GM18868 (cell line): ENCODE results near the gene SLC26A4.
"Not testable (repeated sequence)": the region's sequence is repeated elsewhere in the genome, so short reads cannot be mapped to it uniquely, and the experiment has no call there.

Experiments
- ATAC-seq: cut with Tn5 transposase; IDR thresholded peaks from one replicate; pipeline ENCODE4 v1.9.1; 2021; ENCODE audit warnings: mild to moderate bottlenecking, moderate library complexity; ENCODE audit not compliant: unreplicated experiment

Gene SLC26A4

DNA sequence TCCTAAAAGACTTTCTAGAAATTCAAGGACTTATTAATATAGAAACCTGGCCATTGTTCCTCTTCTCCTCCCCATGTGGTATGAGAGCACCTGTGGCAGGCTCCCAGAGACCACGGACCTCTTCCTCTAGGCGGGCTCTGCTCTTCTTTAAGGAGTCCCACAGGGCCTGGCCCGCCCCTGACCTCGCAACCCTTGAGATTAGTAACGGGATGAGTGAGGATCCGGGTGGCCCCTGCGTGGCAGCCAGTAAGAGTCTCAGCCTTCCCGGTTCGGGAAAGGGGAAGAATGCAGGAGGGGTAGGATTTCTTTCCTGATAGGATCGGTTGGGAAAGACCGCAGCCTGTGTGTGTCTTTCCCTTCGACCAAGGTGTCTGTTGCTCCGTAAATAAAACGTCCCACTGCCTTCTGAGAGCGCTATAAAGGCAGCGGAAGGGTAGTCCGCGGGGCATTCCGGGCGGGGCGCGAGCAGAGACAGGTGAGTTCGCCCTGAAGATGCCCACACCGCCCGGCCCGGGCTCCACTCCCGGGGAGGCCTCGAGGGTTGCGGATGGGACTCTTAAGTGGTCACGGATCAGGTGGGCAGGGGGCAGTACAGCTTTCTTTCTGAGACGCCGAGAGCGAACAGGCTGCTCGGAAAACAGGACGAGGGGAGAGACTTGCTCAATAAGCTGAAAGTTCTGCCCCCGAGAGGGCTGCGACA is at the start of gene SLC26A4:
SLC26A4 (plus strand) TSS at position 448 of the 700 bp plus-strand sequence. CDS start 814 bp downstream, outside the sequence.
- ATAC-seq = no peak

DNA sequence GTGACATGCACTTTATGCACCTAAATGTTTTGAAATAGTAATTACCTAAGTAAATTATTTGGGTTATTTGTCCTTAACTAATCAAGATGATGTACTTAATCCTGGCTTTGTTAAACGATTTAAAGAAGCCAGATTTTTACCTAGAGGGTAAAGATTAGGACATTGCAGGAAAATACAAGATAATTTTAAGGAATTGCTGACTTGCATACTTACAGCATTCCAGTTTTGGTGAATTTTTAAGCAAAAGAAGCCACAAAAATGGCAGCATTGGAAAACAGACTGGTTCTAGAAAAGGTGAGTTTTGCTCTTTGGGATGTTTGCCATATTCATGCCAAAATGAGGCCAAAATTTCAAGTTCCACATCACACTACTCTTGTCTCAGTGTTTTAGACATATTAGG is 47.2 kb upstream of the SLC26A4 start:
- no peak for ATAC-seq

DNA sequence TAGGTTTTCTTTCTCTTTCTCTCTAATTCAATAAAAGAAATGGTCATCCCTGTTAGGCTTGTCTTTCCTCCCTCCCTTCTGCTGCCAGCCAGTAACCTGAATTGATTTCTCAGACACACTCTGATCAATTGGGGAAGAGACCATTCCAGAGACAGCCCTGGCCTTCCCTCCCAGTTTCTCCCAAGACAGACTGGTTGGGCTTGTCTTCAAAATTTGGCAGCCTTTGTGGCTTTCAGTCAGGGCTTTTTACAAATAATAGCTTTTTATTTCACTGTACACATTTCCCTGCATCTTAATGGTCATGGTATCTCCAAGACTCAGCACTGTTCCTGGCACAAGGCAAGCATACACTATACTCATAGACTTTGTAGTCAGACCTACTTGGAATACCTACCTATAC is 46.7 kb upstream of the SLC26A4 start:
- ATAC-seq = no peak

DNA sequence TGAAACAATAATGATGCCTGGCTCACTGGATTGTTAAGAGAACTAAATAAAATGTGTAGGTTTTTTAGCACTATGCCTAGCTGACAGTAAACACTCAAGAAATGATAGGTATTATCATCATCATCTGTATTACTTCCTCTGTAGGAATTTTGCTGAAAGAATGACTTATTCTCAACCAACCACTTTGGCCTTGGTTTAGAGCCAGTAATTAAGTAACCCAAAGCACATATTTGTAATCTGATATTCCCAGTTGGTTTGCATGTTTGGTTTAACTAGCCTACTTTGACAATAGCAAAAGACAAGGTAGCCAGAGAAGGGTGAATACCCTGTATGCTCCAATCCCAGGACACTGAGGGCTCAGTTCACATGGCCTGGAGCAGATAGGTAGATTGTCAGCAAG is 46.2 kb upstream of the SLC26A4 start:
- no peak for ATAC-seq

DNA sequence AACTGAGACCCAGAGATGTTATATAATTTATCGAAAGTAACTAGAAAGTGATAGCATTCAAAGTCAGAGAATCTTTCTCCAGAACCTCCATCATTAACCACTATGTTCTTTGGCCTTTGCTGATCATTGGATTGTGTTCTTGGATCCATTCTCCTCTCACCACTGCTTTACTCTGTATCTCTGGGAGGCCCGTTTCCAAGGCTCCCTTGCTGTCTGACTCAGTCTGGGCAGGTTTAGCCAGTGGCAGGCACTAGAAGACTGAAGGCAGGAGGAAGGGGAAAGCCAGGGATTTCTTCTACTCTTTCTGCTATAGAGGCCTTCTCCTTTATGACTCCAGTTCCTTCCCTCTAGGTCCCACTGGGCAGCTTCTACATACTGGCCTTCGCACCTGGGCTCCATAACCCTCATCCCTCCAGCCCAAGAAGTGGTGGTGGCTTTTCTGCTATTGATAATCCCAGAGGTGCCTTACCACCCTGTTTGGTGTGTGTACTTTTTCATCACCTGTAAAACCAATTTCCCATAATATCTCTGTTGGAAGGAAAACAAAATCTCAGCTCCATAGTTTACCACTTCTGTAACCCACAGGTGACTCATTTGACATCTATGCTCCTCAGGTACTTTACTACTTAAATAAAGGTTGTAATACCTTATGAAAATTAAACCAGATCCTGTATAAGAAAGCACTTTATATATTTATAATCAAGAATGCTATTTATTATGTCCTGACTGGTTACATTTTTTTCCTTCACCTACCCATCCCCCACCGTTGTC is 44.5 kb upstream of the SLC26A4 start:
- no peak for ATAC-seq

DNA sequence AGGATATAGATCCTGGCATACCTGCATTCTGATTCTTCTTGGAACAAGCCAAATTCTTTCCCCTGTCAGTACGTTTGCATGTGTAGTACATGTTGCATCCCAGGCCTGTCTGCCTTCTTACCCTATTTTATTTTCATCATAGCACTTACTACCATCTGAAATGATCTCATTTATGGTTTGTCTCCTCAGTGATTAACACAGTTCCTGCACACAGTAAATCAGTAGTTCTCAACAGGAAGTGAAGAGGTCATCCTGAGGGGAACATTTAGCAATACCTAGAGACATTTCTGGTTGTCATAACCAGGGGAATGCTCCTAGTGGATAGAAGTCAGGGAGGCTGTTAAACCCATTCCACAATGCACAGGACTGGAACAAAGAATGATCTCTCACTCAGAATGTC is 38.2 kb upstream of the SLC26A4 start:
- no peak for ATAC-seq

DNA sequence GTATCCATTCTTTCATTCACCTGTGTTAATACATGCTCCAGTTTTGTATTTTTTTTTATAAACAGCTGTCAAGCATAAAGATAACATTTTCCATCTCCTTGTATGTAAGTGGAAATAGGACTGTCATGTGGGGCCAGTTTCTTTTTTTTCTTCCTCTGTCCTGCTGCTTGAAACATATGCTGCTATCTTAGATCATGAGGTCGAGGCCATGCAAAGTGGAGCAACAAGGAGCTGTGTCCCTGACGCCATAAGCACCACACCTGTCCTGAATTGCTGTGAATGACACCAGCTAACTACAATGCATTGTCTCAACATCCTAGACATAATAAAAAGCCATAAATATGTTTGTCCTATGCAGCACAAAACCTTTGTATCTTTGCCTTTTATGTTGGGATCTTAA is 37.7 kb upstream of the SLC26A4 start:
- no peak for ATAC-seq

DNA sequence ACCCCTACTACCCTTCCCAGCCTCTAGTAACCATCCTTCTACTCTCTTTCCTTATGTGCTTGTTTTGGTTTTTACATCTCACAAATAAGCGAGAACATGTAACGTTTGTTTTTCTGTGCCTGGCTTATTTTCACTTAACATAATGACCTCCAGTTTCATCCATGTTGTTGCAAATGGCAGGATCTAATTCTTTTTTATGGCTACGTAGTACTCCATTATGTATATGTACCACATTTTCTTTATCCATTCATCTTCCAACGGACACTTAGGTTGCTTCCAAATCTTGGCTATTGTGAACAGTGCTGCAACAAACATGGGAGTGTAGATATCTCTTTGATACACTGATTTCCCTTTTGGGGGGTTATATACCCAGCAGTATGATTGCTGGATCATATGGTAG is 33.6 kb upstream of the SLC26A4 start:
- no peak for ATAC-seq

DNA sequence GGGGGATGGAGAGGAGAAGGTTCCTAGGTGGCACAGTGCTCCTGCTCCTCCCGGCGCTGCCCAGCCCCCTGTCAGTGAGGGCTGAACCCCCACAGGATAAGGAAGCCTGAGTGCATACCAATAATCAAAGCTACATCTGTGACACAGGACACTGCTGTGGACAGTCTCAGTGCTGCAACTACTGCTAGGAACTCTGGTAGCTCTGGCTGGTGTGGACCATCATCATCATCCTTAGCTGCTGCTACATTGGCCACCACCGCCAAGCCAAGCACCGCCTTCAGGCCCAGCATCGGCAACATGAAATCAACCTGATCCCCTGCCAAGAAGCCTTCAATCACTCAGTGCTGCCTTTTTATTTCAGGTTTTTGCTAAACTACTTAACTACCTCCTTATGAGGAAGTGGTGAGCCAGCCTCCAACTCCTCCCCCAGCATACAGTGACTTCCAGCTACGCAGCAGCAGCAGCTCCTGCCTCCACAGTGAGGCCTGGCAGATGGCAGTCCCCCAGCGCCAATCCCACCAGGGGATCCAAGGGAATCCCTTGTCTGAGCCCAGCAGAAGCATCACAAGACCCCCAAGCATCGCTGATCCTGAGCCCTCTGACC is 32.1 kb upstream of the SLC26A4 start:
- no peak for ATAC-seq

DNA sequence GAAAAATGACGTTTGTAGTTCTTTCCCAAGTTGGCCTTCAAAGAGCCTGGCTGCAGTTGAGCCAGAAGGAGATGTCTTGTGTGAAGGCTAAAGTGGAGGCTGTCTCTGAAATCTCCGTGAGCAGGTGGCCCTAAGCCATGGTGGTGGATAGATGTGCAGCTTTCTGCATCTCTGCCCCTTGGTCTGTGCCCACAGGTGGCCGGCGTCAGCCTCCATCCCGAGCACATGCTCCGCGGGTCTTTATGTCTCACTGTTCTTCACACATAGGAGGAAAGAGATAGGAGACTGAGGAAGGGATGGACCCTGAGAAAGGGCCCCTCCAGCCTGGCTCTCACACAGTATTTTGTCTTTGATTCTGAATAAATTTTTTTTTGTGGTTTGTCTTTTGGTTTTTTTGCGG is 30.3 kb upstream of the SLC26A4 start:
- no peak for ATAC-seq

DNA sequence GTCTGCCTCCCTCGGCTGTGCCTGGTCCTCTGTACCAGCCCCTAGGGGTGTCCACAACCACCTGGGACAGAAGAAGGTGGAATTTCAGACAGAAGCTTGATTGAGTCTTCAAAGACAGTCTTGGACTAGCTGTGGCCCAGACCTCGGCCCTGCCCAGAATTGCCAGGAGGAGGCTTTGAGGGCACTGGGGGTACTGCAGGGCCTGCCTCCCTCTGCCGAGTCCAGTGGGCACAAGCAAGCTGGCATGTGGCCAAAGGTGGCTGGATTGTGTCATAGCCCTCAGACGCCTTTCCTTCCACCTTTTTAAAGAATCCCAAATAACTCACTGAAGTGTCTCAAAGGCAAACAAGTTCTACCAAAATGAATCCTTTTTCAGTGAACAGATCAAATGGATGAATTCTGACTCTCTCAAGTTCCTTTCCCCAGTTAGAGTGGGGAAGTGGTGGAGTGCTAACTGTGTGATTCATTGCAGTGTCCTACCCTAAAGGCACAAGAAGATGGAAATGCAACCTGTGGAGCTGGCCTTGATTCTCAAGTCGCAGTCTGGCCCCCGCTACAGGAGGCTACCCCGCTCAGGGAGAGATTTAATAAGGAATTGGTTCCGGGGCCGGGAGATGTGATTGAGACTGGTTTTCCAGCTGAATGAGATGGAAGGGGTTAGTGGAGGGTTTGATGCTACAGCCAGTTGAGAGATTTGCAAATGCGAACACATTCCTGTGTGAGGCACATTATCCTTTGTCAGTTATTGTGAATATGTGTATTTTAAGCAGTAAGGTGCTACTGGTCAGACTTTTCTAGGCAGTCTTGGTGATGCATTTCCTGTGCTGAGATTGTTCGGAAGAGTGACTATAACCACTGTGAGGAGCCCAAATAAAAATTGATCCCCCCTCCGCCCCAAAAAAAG is 28.8 kb upstream of the SLC26A4 start:
- no peak for ATAC-seq

DNA sequence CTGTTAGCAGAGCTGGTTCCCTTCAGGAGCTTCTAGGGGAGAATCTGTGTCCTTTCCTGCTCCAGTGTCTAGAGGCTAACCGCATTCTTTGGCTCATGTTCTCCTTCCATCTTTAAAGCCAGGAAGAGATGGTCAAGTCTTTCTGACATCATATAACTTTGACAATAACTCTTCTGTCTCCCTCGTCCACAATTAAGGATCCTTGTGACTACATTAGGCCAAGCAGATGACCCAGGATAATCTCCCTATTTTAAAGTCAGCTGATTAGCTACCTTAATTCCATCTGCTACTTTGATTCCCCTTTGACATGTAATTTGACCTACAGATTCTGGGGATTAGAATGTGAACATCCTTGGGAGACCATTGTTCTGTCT is 28.1 kb upstream of the SLC26A4 start:
- ATAC-seq = no peak

DNA sequence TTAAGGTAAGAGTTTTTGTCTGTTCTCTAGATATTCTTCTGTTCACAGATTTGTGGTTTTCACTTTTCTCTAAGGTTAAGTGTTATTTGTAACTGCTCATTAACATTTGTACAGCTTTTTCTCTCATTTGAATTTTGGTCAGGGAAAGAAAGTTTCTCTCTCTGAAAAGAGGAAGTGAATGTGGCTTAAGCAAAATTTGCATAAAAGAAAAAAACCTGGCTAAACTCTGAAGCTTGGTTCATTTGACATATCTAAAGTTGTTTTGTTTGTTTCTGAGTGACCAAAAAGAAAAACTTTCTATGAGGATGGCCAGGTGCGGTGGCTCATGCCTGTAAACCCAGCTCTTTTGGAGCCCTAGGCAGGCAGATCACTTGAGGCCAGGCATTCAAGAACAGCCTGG is 22.0 kb upstream of the SLC26A4 start:
- peak; percentile 93 for ATAC-seq

DNA sequence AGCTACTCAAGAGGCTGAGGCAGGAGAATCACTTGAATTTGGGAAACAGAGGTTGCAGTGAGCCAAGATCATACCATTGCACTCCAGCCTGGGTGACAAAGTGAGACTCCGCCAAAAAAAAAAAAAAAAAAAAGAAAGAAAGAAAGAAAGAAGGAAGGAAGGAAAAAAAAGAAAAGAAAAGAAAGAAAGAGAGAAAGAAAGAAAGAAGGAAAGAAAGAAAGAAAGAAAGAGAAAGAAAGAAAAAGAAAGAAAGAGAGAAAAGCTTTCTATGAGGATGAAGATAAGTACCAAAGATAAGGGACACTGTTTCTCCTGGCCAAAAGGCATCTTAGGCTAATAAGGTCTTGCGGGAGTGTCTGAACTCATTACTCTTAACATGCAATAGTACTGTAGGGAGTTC is 21.6 kb upstream of the SLC26A4 start:
- not testable (repeated sequence) for ATAC-seq

DNA sequence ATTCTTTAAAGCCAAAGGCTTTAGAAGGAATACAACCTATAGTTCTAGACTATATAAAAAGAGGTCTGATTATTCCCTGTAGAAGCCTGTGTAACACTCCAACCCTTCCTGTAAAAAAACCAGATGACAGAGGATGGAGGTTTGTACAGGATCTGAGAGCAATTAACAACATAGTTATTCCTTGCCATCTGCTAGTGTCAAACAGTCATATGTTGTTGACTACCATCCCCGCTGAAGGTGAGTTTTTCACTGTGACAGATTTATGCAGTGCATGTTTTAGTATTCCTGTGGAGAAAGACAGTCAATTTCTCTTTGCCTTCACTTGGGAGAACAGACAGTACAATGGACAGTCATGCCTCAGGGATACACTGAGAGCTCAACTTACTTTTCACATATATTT is 19.0 kb upstream of the SLC26A4 start:
- ATAC-seq = no peak

DNA sequence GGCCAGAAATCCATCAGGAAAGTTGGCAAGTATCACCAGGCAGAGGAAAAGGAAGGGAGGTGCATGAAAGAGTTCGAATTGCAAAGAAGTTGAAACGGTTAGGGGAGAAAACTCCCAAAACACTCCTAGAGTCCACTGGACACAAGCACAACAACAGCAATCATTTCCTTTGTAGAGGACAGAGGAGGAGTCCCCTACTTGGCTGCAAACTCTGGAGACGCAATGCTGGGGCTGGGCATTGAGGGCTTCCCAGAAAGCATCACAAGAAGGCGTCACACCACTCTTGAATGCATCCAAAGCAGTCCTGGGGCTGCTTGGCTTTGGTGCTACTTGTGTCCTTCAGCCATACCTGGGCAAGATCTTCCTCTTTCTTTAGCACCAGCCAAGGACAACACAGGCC is 18.1 kb upstream of the SLC26A4 start:
- ATAC-seq = no peak

DNA sequence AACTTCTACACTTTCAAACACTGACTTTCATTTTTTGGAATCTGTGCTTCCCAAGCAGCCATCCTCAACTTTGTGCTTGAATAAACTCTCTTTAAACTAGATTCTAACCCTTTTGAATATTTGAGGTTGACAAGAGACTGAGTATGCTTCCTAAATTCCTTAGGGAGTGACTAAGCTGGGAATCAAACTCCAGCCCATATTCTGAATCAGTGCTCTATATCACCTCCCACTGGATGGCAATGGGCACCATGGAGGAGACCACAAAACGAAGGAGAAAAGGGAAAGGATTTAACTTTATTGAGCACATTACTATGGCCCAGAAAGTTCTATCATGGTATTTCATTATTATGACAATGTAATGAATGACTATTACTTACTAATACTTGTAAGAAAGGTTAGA is 17.2 kb upstream of the SLC26A4 start:
- no peak for ATAC-seq

DNA sequence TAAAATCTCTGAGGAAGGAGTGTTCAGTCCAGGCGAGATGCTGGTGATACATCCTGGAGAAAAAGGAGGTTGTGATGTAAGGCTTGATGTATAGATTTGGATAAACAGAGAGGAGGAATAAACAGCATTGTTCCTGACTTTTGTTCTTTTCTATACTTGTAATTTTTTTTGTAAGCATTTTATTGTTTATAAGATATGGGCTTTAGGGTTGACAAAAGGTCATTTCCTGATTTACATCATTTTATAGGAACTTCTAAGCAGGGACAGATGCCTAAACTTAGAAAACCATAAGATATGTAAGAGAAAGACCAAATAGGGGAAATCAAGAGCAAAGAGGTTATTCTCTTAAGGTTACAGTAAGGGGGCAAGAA is 16.7 kb upstream of the SLC26A4 start:
- no peak for ATAC-seq

DNA sequence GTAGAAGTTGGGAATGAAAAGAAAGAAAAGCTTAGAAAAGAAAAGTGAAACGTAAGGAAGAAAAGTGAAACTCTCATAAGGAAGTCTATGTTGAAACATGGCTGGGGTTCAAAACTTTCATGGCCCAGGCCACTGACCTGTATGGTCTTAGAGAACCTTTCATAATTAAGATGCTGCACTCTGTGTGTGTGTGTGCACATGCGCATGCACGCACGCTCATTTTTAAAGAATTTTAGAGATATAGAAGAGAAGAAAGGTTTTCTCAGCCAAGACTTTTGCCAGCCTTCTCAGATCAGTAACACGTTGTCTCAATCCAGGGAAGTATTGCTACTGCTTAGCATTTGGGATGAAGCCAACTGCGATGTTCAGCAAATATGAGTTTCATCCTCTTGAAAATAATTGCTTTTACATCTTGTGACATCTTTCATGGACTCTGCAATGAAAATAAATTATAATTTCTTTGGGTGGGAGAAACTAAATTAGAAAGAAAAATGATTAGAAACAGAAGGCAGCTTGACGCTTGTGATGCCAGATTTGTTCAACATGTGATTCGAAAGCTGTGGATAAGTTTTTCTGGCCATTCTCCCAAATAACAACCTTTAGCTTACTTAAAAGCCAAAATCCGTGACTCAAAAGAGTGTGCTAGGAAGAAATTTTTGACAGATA is 16.2 kb upstream of the SLC26A4 start:
- ATAC-seq = no peak

DNA sequence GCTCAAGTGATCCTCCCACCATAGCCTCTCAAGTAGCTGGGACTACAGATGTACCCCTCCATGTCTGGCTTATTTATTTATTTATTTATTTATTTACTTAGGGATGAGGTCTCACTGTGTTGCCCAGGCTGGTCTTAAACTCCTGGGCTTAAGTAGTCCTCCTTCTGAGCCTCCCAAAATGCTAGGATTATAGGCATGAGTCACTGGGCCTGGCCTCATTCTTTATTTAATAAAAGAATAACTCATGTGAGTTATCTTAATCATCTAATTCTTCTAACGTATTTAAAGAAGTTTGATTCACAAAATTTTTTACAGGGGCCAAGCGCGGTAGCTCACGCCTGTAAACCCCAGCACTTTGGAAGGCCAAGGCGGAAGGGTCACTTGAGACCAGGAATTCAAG is 8.0 kb upstream of the SLC26A4 start:
- ATAC-seq = no peak

DNA sequence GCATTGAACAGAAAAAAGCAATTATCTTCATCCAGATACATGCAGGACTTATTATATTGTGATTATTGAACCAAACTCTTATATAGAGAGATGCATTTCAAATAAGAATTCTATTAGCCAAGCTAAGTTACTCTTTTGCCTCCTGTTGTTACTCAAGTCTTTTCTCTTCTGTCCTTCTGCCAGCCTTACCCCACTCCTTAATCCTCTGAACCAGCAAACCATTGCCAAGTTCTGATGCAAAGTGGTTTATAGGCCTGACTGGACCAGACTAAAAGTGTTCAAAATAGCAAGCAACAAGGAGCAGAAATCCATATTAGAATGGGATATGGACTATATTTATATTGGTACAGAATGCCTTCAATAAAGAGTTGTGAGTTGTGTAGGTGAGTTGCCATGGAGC is 2.2 kb upstream of the SLC26A4 start:
- ATAC-seq = no peak
